Liver (tissue), 3 donors: ENCODE data around the gene GRIP1.

Experiments
- ATF3 ChIP-seq: IDR thresholded peaks from 2 replicates; pipeline ENCODE4 v1.6.1; 2016; ENCODE audit warnings: antibody characterized with exemption
- CTCF ChIP-seq: fragments of 150-350 bp; IDR thresholded peaks from 2 replicates; pipeline ENCODE4 v1.5.1; 2017; ENCODE audit warnings: improper control_type of control experiment, low read depth, low read length; ENCODE audit not compliant: missing input control
- EGR1 ChIP-seq, 2 donors: IDR thresholded peaks; 2 replicates each; pipeline ENCODE4 v1.6.1; 2016 to 2018; ENCODE audit warnings: antibody characterized with exemption in 2 of 2, low read depth in 2 of 2
- GABPA ChIP-seq, 2 donors: IDR thresholded peaks in 1 of 2; conservative IDR thresholded peaks in 1 of 2; 2 replicates each; pipeline ENCODE4 v1.6.1; 2016; ENCODE audit warnings: antibody characterized with exemption in 2 of 2, mild to moderate bottlenecking in 1 of 2, moderate library complexity in 1 of 2
- JUND ChIP-seq, 2 donors: IDR thresholded peaks; 2 replicates each; pipeline ENCODE4 v1.6.1; 2016; ENCODE audit warnings: antibody characterized with exemption in 2 of 2
- MAX ChIP-seq: IDR thresholded peaks from 2 replicates; pipeline ENCODE4 v1.6.1; 2016; ENCODE audit warnings: antibody characterized with exemption
- NR2F2 ChIP-seq: IDR thresholded peaks from 2 replicates; pipeline ENCODE4 v1.6.1; 2016; ENCODE audit warnings: antibody characterized with exemption
- RAD21 ChIP-seq, 2 donors: IDR thresholded peaks; 2 replicates each; pipeline ENCODE4 v1.6.1; 2016; ENCODE audit warnings: antibody characterized with exemption in 2 of 2, mild to moderate bottlenecking in 2 of 2
- TAF1 ChIP-seq: conservative IDR thresholded peaks from 2 replicates; pipeline ENCODE4 v1.6.1; 2016; ENCODE audit warnings: antibody characterized with exemption, mild to moderate bottlenecking
- YY1 ChIP-seq: IDR thresholded peaks from 2 replicates; pipeline ENCODE4 v1.6.1; 2016; ENCODE audit warnings: antibody characterized with exemption, mild to moderate bottlenecking
- ZBTB33 ChIP-seq: IDR thresholded peaks from 2 replicates; pipeline ENCODE4 v1.6.1; 2016; ENCODE audit warnings: antibody characterized with exemption
- donor health status: healthy.
- donor health status: healthy.

GRCh38 chr12:66351301-66351700 is 327.6 kb downstream of the GRIP1 start:
- no peak for TF ChIP-seq CTCF
- TF ChIP-seq JUND (IDR thresholded peaks at IDR 0.05), result no peak
- TF ChIP-seq GABPA (IDR thresholded peaks at IDR 0.05 in 1 of 2, conservative IDR thresholded peaks at IDR 0.05 in 1 of 2), result no peak
- no peak for TF ChIP-seq EGR1 (IDR thresholded peaks at IDR 0.05; ENCODE audit: low read depth in 2 of 2)
- no peak for TF ChIP-seq TAF1
- no peak for TF ChIP-seq MAX
- TF ChIP-seq RAD21 (IDR thresholded peaks at IDR 0.05), result no peak
- no peak for TF ChIP-seq ZBTB33
- TF ChIP-seq YY1, result no peak
- no peak for TF ChIP-seq ATF3
- no peak for TF ChIP-seq NR2F2
